ENCODE measurements around the gene ABCC3.

Gene ABCC3

DNA sequence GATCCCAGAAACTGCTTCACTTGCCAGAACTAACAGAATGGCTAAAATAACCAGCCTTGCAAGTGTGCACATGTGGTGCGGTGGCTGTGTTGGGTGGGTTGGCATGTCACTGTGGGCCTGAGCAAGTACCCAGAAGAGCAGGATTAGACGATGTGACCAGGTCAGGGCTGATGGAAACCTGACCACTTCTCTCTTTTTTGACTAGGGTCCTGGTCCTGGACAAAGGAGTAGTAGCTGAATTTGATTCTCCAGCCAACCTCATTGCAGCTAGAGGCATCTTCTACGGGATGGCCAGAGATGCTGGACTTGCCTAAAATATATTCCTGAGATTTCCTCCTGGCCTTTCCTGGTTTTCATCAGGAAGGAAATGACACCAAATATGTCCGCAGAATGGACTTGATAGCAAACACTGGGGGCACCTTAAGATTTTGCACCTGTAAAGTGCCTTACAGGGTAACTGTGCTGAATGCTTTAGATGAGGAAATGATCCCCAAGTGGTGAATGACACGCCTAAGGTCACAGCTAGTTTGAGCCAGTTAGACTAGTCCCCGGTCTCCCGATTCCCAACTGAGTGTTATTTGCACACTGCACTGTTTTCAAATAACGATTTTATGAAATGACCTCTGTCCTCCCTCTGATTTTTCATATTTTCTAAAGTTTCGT lies 56.3 kb downstream of the ABCC3 start:
- POLR2A ChIA-PET: interaction anchor here (0.9 to 2.3 kb wide), 2 partner anchors 15 to 58 kb away, joined by 3 to 8 read pairs; no protein-coding TSS in a partner anchor
- CTCF ChIA-PET: interaction anchor here (0.6 kb wide), 1 partner anchor 60 kb away, joined by 3 read pairs; no protein-coding TSS in a partner anchor
- TF ChIP-seq TARDBP (IDR thresholded peaks at IDR 0.05) (no peak), FOXM1 (IDR thresholded peaks at IDR 0.05; ENCODE audit: borderline replicate concordance) (no peak), FOXK2 (IDR thresholded peaks at IDR 0.05) (no peak), L3MBTL2 (conservative IDR thresholded peaks at IDR 0.05) (no peak), ARNT (IDR thresholded peaks at IDR 0.05) (no peak), CTBP1 (IDR thresholded peaks at IDR 0.05; ENCODE audit: borderline replicate concordance) (no peak), NFRKB (IDR thresholded peaks at IDR 0.05) (no peak), FOXA1 (IDR thresholded peaks at IDR 0.05) (no peak), HDGF (IDR thresholded peaks at IDR 0.05; ENCODE audit: borderline replicate concordance) (no peak), ZNF384 (IDR thresholded peaks at IDR 0.05) (no peak)
- TF ChIP-seq, protein P1, sequence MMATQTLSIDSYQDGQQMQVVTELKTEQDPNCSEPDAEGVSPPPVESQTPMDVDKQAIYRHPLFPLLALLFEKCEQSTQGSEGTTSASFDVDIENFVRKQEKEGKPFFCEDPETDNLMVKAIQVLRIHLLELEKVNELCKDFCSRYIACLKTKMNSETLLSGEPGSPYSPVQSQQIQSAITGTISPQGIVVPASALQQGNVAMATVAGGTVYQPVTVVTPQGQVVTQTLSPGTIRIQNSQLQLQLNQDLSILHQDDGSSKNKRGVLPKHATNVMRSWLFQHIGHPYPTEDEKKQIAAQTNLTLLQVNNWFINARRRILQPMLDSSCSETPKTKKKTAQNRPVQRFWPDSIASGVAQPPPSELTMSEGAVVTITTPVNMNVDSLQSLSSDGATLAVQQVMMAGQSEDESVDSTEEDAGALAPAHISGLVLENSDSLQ (IDR thresholded peaks at IDR 0.05): no peak
- no peak for DNase-seq (ENCODE audit: extremely low spot score)

DNA sequence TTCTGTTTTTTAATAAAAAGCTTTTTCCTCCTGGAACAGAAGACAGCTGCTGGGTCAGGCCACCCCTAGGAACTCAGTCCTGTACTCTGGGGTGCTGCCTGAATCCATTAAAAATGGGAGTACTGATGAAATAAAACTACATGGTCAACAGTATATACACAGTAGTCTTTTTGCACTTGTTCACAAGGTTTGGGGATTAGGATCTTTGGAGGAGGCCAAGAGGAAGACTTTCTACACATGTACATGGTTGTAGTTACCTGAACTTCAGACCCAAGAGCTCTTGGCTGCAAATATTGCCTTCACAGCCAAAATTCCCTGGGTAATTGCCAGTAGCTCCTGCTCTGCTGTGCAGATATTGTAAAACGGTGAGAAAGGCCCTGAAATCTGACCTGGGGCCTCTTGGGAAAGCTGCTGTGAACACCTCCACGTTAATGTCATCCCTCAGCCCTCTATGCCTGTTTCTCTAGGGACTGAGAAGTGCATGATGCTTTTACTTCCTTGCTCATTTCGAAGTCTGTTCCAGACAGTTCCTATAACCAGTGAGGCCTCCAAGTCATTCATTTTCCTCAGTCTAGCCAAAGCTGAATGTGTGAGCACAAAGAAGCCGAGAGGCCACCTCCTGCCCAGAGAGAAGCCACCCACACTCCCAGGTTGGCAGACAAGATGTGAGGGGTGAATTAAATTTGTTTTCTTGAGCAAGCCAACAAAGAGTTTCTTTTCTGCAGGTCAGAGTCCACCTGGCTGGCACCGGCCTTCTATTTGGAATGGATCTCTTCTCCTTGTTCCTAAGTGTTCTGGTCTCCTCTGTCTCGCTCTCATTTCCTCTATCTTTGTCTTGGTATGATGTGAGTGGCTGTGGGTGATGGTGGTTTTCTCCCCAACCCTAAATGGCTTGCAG lies 57.1 kb downstream of the ABCC3 start:
- CTCF ChIA-PET: interaction anchor here (0.6 kb wide), 1 partner anchor 61 kb away, joined by 3 read pairs; no protein-coding TSS in a partner anchor
- DNase-seq (ENCODE audit: extremely low spot score): no peak
- TF ChIP-seq FOXM1 (IDR thresholded peaks at IDR 0.05; ENCODE audit: borderline replicate concordance) (no peak), ARNT (IDR thresholded peaks at IDR 0.05) (no peak), ELF4 (IDR thresholded peaks at IDR 0.05) (no peak), LEF1 (IDR thresholded peaks at IDR 0.05; ENCODE audit: borderline replicate concordance) (no peak), BHLHE40 (IDR thresholded peaks at IDR 0.05; ENCODE audit: borderline replicate concordance) (no peak), CTBP1 (IDR thresholded peaks at IDR 0.05; ENCODE audit: borderline replicate concordance) (no peak), L3MBTL2 (conservative IDR thresholded peaks at IDR 0.05) (no peak), FOXK2 (IDR thresholded peaks at IDR 0.05) (no peak), SUZ12 (IDR thresholded peaks at IDR 0.05) (no peak), HDGF (IDR thresholded peaks at IDR 0.05; ENCODE audit: borderline replicate concordance) (no peak)
- TF ChIP-seq, protein P1 (IDR thresholded peaks at IDR 0.05): no peak
- POLR2A ChIA-PET: interaction anchor here (1.1 to 2.3 kb wide), 2 partner anchors 14 to 27 kb away, joined by 3 to 8 read pairs; partner anchors contain the start of gene LUC7L3

DNA sequence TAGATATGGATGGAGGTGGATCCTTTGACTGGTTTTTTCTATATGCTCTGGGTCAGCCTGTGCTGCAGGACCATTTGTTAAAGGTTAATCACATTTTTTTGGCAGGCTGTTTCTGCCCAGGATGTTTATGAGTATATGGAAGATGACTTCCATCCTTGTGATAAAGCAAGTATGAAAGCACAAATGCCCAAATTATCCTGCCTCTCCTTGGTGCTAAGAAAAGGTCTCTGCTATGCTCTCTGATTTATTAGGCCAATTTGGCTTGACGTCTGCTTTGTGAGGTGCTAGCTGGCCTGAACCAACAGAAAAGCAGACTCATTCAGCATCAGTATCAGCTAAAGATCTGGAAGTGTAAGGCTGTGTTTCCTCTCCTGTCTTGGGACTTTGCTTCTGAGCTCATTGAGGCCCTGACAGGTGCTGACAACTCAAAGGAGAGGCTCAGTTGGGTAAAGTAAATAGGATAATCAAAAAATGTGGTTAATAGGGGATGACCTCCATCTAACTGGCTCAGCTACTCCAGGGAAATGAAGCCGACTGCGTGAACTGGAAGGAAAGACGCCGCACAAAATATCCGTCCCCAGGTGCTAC lies 57.9 kb downstream of the ABCC3 start:
- TF ChIP-seq, protein P1 (IDR thresholded peaks at IDR 0.05): no peak
- no peak for TF ChIP-seq LEF1 (IDR thresholded peaks at IDR 0.05; ENCODE audit: borderline replicate concordance)
- no peak for TF ChIP-seq CTBP1 (IDR thresholded peaks at IDR 0.05; ENCODE audit: borderline replicate concordance)
- no peak for TF ChIP-seq HDGF (IDR thresholded peaks at IDR 0.05; ENCODE audit: borderline replicate concordance)
- TF ChIP-seq ZNF384 (IDR thresholded peaks at IDR 0.05): no peak
- TF ChIP-seq L3MBTL2 (conservative IDR thresholded peaks at IDR 0.05): no peak
- no peak for DNase-seq (ENCODE audit: extremely low spot score)
- ChIA-PET CTCF (no interaction called here), POLR2A (interaction anchor here (1.1 to 2.3 kb wide), 2 partner anchors 13 to 27 kb away, joined by 3 to 8 read pairs; partner anchors contain the start of gene LUC7L3)

DNA sequence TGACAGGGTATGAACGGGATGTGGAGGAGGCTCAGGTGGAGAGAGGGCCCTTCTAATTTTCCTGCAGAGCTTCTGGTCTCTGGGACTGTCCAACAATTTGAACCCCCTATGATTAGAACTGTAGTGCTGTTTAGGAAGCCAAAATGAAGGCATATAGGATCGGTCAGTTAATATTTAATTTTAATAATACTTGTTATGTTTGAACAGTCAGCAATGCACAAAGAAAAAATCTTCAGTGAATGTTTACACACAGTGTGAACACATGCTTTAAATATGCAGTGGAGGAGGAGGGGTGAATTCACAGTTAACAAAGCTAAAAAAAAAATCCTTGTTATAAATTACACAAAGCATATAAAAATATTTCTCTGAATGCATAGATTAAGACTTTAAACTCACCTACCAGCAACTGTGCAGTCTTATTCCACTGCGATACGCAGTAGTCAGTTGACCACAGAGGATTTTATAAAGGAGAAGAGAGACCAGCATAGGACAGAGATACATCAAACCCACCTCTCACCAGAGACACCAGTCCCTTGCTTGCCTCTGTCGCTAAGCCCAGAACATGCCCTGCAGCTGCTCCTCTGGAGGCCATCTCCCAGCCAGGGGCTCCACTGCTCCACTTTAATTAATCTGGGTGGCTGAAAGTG lies 58.5 kb downstream of the ABCC3 start:
- ChIA-PET CTCF (no interaction called here), POLR2A (interaction anchor here (1.1 kb wide), 1 partner anchor 26 kb away, joined by 3 read pairs; the partner anchor contains the start of gene LUC7L3)
- no peak for DNase-seq (ENCODE audit: extremely low spot score)
- TF ChIP-seq SP1 (IDR thresholded peaks at IDR 0.05) (no peak), CTBP1 (IDR thresholded peaks at IDR 0.05; ENCODE audit: borderline replicate concordance) (no peak), SUZ12 (IDR thresholded peaks at IDR 0.05) (no peak), FOXA1 (IDR thresholded peaks at IDR 0.05) (no peak), L3MBTL2 (conservative IDR thresholded peaks at IDR 0.05) (no peak), ELF4 (IDR thresholded peaks at IDR 0.05) (no peak), NFRKB (IDR thresholded peaks at IDR 0.05) (no peak), ARNT (IDR thresholded peaks at IDR 0.05) (no peak), LEF1 (IDR thresholded peaks at IDR 0.05; ENCODE audit: borderline replicate concordance) (no peak), FOXM1 (IDR thresholded peaks at IDR 0.05; ENCODE audit: borderline replicate concordance) (no peak), BHLHE40 (IDR thresholded peaks at IDR 0.05; ENCODE audit: borderline replicate concordance) (no peak), TARDBP (IDR thresholded peaks at IDR 0.05) (no peak), ZNF384 (IDR thresholded peaks at IDR 0.05) (no peak), FOXK2 (IDR thresholded peaks at IDR 0.05) (no peak), HDGF (IDR thresholded peaks at IDR 0.05; ENCODE audit: borderline replicate concordance) (no peak)
- TF ChIP-seq, protein P1 (IDR thresholded peaks at IDR 0.05): no peak

Data from HEK293T (cell line).